IPS DF 6.9 (cell line): ENCODE results near the gene BUD23.

ENCODE experiments used
- DNase-seq: peaks from one replicate; pipeline ENCODE4 v3.0.0-alpha.2; 2013; ENCODE audit warnings: low read depth, low spot score
- H3K27ac ChIP-seq: one replicate; pipeline ENCODE4 v1.5.1; 2013; ENCODE audit warnings: low read length, control low read depth
- H3K27me3 ChIP-seq: 2 replicates; pipeline ENCODE4 v1.6.1; 2013; ENCODE audit warnings: mild to moderate bottlenecking, low read length; ENCODE audit not compliant: control insufficient read depth, insufficient read depth
- H3K36me3 ChIP-seq: 2 replicates; pipeline ENCODE4 v1.6.1; 2013; ENCODE audit warnings: low read length; ENCODE audit not compliant: control insufficient read depth, insufficient read depth
- H3K4me1 ChIP-seq: 2 replicates; pipeline ENCODE4 v1.6.1; 2013; ENCODE audit warnings: low read length; ENCODE audit not compliant: control insufficient read depth, insufficient read depth
- H3K4me3 ChIP-seq: 2 replicates; pipeline ENCODE4 v1.5.1; 2013; ENCODE audit warnings: mild to moderate bottlenecking, low read length
- H3K9me3 ChIP-seq: 2 replicates; pipeline ENCODE4 v1.6.1; 2013; ENCODE audit warnings: low read length, inconsistent platforms; ENCODE audit not compliant: control insufficient read depth, insufficient read depth
- WGBS: extraction: QIAGEN DNeasy Blood & Tissue Kit; methylation state at CpG from one replicate; pipeline ENCODE4 v1.1.7; 2013; ENCODE audit warnings: mixed read lengths, missing lambda C conversion rate; ENCODE audit not compliant: insufficient read length, insufficient coverage; 5-methylcytosine and 5-hydroxymethylcytosine counted together

BUD23 gene, protein sequence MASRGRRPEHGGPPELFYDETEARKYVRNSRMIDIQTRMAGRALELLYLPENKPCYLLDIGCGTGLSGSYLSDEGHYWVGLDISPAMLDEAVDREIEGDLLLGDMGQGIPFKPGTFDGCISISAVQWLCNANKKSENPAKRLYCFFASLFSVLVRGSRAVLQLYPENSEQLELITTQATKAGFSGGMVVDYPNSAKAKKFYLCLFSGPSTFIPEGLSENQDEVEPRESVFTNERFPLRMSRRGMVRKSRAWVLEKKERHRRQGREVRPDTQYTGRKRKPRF

GRCh38 chr7:73683056-73683787 lies at the start of gene BUD23, which contains the start of gene DNAJC30:
TSS of gene BUD23 (plus strand) at chr7:73683597. CDS start at chr7:73683626, 29 bp downstream.
TSS of gene DNAJC30 (minus strand) at chr7:73683453. CDS start at chr7:73683423, 30 bp downstream.
- WGBS = no CpG with 5 or more reads among the region's 68 CpGs
- Histone ChIP-seq H3K4me1 (no peaks in the 10 kb centered on the region), H3K27me3 (no peaks in the 10 kb centered on the region), H3K27ac (no peak within 1 kb of the TSS), H3K36me3 (peaks cover 3% of the 10 kb centered on the region; the same call in 1 of the 2 replicates), H3K4me3 (peak within 1 kb of the TSS; percentile 86), H3K9me3 (no peaks in the 10 kb centered on the region)
- DNase-seq = peak; percentile 82

- Histone ChIP-seq H3K9me3 (no peaks in the 10 kb centered on the region), H3K36me3 (no peaks in the 10 kb centered on the region), H3K4me1 (0 out of 2 replicates have a peak, but pooled peaks cover 1% of the 10 kb centered on the region), H3K27me3 (no peaks in the 10 kb centered on the region), H3K27ac (no peak overlapping the region), H3K4me3 (no peak overlapping the region)
- no CpG with 5 or more reads among the region's 8 CpGs for WGBS
- no peak for DNase-seq
Observed at GRCh38 chr7:73633844-73634243, 49.6 kb upstream of the BUD23 start.

DNA sequence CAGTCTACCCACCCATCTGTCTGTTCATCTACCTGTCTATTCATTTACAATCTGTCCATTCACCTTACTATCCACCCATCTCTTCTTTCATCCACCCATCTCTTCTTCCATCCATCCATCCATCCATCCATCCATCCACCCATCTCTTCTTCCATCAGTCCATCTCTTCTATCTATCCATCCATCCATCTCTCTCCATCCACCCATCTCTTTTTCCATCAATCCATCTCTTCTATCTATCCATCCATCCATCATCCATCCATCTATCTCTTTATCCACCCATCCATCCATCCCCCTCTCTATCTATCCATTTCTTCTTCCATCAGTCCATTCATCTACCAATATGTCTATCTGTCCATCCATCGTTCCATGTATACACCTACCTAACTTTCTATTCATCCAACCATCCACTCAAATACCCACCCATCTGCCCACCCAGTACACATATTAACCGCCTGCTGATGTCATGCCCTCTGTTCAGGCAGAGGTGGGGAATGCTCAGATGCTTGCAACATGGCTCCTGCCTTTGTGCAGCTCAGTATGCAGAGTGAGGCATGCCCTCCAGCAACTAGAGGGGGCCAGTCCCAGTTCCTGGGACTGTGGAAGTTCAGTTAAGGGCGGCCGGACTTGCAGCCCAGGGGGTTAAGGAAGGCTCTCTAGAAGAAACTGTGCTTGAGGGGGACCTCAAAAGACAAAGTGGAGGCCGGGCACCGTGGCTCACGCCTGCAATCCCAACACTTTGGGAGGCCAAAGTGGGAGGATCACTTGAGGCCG lies 47.8 kb upstream of the BUD23 start:
- 0 out of 2 replicates have a peak, but pooled peaks cover 1% of the 10 kb centered on the region for H3K4me1 ChIP-seq
- H3K4me3 ChIP-seq = no peak overlapping the region
- DNase-seq = no peak
- no peaks in the 10 kb centered on the region for H3K9me3 ChIP-seq
- WGBS = 100% methylated on average over 1 of the region's 8 CpGs
- H3K27ac ChIP-seq = no peak overlapping the region
- no peaks in the 10 kb centered on the region for H3K36me3 ChIP-seq
- H3K27me3 ChIP-seq = no peaks in the 10 kb centered on the region

GRCh38 chr7:73638911-73639310 lies 44.5 kb upstream of the BUD23 start:
- Histone ChIP-seq H3K36me3 (no peaks in the 10 kb centered on the region), H3K27me3 (no peaks in the 10 kb centered on the region), H3K27ac (no peak overlapping the region), H3K4me1 (0 out of 2 replicates have a peak, but pooled peaks cover 1% of the 10 kb centered on the region), H3K4me3 (no peak overlapping the region), H3K9me3 (no peaks in the 10 kb centered on the region; the same call in 1 of the 2 replicates)
- DNase-seq = no peak
- no CpG with 5 or more reads among the region's 3 CpGs for WGBS

DNA sequence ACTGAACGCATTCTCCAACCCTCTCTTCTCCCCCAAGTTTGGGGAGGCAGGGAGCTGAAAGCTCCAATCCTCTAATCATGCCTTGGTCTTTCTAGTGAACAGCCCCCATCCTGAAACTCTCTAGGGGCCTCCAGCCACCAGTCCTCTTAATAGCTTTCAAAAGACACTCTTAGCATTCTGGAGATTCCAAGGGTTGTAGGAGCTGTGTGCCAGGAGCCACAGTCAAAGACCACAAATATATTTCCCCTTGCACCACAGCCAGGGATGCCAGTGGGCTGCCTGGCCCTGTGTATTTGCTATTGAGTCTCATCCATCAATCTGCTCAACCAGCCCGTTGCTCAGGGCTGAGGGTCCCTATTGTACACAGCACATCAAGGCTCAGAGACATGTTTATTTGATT lies 40.6 kb upstream of the BUD23 start:
- H3K27ac ChIP-seq = no peak overlapping the region
- no CpG with 5 or more reads among the region's 2 CpGs for WGBS
- no peaks in the 10 kb centered on the region for H3K4me1 ChIP-seq
- no peaks in the 10 kb centered on the region; the same call in 1 of the 2 replicates for H3K9me3 ChIP-seq
- no peak overlapping the region for H3K4me3 ChIP-seq
- DNase-seq = no peak
- H3K36me3 ChIP-seq = no peaks in the 10 kb centered on the region
- no peaks in the 10 kb centered on the region; the same call in 1 of the 2 replicates for H3K27me3 ChIP-seq

DNA sequence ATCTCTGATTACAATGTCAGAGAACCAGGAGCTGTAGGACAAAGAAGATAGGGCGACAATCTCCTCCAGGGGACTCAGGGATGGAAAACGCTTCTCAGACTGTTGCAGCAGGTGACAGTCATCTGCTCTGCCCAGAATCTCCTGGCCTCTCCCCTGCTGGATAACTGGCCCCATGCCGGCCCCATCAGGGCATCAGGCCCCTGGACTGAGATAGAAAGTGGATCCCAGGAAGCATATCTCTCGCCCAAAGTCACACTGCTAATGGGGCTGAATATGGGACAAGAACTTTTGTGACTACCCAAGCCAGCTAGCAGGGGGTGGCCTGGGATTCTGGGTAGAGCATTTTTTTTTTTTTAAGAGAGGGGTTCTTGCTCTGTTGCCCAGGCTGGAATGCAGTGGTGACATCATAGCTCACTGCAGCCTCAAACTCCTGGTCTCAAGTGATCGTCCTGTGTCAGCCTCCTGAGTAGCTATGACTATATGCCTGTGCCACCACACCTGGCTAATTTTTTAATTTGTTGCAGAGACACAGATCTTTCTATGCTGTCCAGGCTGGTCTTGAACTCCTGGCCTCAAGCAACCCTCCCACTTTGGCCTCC lies 38.6 kb upstream of the BUD23 start:
- DNase-seq = no peak
- Histone ChIP-seq H3K27ac (no peak overlapping the region), H3K36me3 (no peaks in the 10 kb centered on the region), H3K9me3 (no peaks in the 10 kb centered on the region; the same call in 1 of the 2 replicates), H3K27me3 (peaks cover 5% of the 10 kb centered on the region; the same call in 1 of the 2 replicates), H3K4me3 (no peak overlapping the region), H3K4me1 (no peaks in the 10 kb centered on the region)
- no CpG with 5 or more reads among the region's 5 CpGs for WGBS

- no peak overlapping the region for H3K27ac ChIP-seq
- no peak overlapping the region for H3K4me3 ChIP-seq
- whole genome bisulfite sequencing = no CpG with 5 or more reads among the region's 4 CpGs
- no peak for DNase-seq
- peaks cover 5% of the 10 kb centered on the region; the same call in 1 of the 2 replicates for H3K27me3 ChIP-seq
- H3K4me1 ChIP-seq = 0 out of 2 replicates have a peak, but pooled peaks cover 1% of the 10 kb centered on the region
- H3K36me3 ChIP-seq = no peaks in the 10 kb centered on the region
- H3K9me3 ChIP-seq = no peaks in the 10 kb centered on the region; the same call in 1 of the 2 replicates
Observed at GRCh38 chr7:73645643-73646174, 37.7 kb upstream of the BUD23 start.

GRCh38 chr7:73646785-73647724 lies 36.3 kb upstream of the BUD23 start:
- Histone ChIP-seq H3K4me1 (0 out of 2 replicates have a peak, but pooled peaks cover 1% of the 10 kb centered on the region), H3K36me3 (no peaks in the 10 kb centered on the region), H3K27me3 (peaks cover 5% of the 10 kb centered on the region; the same call in 1 of the 2 replicates), H3K4me3 (peak overlapping the region; percentile 22; the same call in 1 of the 2 replicates), H3K27ac (no peak overlapping the region), H3K9me3 (no peaks in the 10 kb centered on the region)
- no peak for DNase-seq
- WGBS = no CpG with 5 or more reads among the region's 16 CpGs
